HepG2 (cell line): ENCODE data around the gene PACSIN1. TPM values are rescaled to one million over a fixed set of nuclear protein-coding genes. Genes with fewer than 3 reads are reported as not detected.

Experiments used
- ATRX ChIP-seq: sonication (generic); formaldehyde crosslinking; IDR thresholded peaks from 2 replicates; pipeline ENCODE4 v1.4.0; 2020; ENCODE audit warnings: missing genetic modification reagents, borderline replicate concordance
- MXD3 ChIP-seq: IDR thresholded peaks from 2 replicates; pipeline ENCODE4 v1.6.1; 2016; ENCODE audit warnings: mild to moderate bottlenecking, missing biosample characterization, missing genetic modification reagents
- NKX3-1 ChIP-seq: sonication (generic); formaldehyde crosslinking; IDR thresholded peaks from 2 replicates; pipeline ENCODE4 v1.5.0; 2020; ENCODE audit warnings: missing genetic modification reagents
- RCOR2 ChIP-seq: IDR thresholded peaks from 2 replicates; pipeline ENCODE4 v1.6.1; 2016; ENCODE audit warnings: missing biosample characterization, missing genetic modification reagents
- ZNF501 ChIP-seq: sonication (generic); formaldehyde crosslinking; IDR thresholded peaks from 2 replicates; pipeline ENCODE4 v1.5.1; 2020; ENCODE audit warnings: mild to moderate bottlenecking, moderate library complexity, missing genetic modification reagents
- ZNF746 ChIP-seq: sonication (generic); formaldehyde crosslinking; IDR thresholded peaks from 2 replicates; pipeline ENCODE4 v1.8.0; 2022; ENCODE audit warnings: mild to moderate bottlenecking, missing genetic modification reagents
- ZNF780A ChIP-seq: sonication (generic); formaldehyde crosslinking; IDR thresholded peaks from 2 replicates; pipeline ENCODE4 v1.8.0; 2022; ENCODE audit warnings: mild to moderate bottlenecking, missing genetic modification reagents, moderate library complexity
- ZSCAN5A ChIP-seq: sonication (generic); formaldehyde crosslinking; IDR thresholded peaks from 2 replicates; pipeline ENCODE4 v1.8.0; 2022; ENCODE audit warnings: mild to moderate bottlenecking, missing genetic modification reagents, borderline replicate concordance
- polyA plus RNA-seq, 8 experiments: library from polyadenylated mRNA; depleted of rRNA in 3 of 8; stranded (reverse) in 7 of 8; unstranded in 1 of 8; fragments of >200 nt; fragmentation: Illumina TruSeq in 4 of 8; extraction: Trizol in 4 of 8; gene quantifications; 2 replicates each; pipeline versions ENCODE4 v1.2.1 to v1.2.3, GENCODE V29; 2011 to 2016; ENCODE audit warnings: low read depth in 4 of 8, missing spikeins in 1 of 8, mixed read lengths in 1 of 8; ENCODE audit not compliant: insufficient read depth in 1 of 8
- total RNA-seq, 5 experiments: library from RNA; depleted of rRNA; stranded (reverse); fragments of >200 nt; fragmentation: Illumina TruSeq; extraction: Trizol; gene quantifications; 2 replicates each; pipeline ENCODE4 v1.2.3, GENCODE V29; 2016; ENCODE audit warnings: low read depth in 1 of 5
- TF ChIP-seq, protein P1 (sequence below): sonication (generic); formaldehyde crosslinking; IDR thresholded peaks from 2 replicates; pipeline ENCODE4 v1.5.1; 2020; ENCODE audit warnings: mild to moderate bottlenecking, missing genetic modification reagents, moderate library complexity
- TF ChIP-seq, protein P2 (sequence below): sonication (generic); formaldehyde crosslinking; IDR thresholded peaks from 2 replicates; pipeline ENCODE4 v1.4.0; 2020; ENCODE audit warnings: mild to moderate bottlenecking, missing genetic modification reagents
- TF ChIP-seq, protein P3 (sequence below): sonication (generic); formaldehyde crosslinking; IDR thresholded peaks from 2 replicates; pipeline ENCODE4 v1.4.0; 2020; ENCODE audit warnings: missing genetic modification reagents, borderline replicate concordance

The PACSIN1 gene
- total and polyA plus RNA-seq, 2 of the 13 experiments (the other 11 are each of a cell fraction or from before 2014, with no cell fraction given), result not detected

DNA sequence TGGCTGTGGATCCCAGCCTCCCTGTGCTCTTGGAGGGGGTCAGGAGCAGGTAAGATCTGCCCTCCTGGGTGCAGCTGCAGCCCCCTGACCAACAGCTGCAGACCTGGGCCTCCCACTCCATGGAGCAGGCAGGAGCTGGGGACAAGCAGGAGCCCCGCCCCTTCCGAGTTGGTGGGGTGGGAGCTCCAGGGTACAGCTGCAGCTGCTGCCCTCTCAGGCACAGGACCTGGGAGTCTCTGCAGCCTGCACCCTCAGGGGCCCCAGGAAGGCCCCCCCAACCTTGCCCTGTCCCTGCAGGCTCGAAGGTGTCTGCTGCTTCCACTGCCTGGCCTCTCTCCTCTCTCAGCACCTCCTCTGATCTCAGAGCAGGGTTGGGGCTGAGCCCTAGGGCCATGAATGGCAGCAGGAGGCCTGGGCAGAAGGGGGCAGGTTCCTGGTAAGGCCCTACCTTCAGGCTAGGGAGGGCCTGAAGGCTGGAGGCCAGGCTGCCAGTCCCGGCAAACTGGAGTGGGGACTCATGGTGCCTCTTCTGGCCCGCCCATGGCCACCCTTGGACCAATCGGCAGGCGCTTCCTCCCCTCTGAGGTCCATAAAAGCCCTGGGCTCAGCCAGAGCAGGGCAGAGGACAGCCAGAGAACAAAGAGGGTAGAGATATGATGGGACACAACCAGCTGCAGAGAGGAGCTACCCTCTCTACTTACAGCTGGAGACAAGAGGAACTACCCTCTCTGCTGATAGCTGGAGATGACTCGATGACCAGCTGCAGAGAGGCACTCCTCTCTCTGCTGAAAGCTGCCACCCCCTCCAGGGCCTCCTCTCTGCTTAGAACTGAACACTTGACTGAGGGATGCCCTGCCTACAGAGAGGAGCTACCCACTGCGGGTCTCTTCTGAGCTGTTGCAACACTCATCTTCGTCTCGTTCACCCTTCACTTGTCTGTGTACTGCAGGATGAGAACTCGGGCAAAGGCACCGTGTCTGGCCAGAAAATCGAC is 7.8 kb upstream of the PACSIN1 start (continued):
- TF ChIP-seq, protein P1, sequence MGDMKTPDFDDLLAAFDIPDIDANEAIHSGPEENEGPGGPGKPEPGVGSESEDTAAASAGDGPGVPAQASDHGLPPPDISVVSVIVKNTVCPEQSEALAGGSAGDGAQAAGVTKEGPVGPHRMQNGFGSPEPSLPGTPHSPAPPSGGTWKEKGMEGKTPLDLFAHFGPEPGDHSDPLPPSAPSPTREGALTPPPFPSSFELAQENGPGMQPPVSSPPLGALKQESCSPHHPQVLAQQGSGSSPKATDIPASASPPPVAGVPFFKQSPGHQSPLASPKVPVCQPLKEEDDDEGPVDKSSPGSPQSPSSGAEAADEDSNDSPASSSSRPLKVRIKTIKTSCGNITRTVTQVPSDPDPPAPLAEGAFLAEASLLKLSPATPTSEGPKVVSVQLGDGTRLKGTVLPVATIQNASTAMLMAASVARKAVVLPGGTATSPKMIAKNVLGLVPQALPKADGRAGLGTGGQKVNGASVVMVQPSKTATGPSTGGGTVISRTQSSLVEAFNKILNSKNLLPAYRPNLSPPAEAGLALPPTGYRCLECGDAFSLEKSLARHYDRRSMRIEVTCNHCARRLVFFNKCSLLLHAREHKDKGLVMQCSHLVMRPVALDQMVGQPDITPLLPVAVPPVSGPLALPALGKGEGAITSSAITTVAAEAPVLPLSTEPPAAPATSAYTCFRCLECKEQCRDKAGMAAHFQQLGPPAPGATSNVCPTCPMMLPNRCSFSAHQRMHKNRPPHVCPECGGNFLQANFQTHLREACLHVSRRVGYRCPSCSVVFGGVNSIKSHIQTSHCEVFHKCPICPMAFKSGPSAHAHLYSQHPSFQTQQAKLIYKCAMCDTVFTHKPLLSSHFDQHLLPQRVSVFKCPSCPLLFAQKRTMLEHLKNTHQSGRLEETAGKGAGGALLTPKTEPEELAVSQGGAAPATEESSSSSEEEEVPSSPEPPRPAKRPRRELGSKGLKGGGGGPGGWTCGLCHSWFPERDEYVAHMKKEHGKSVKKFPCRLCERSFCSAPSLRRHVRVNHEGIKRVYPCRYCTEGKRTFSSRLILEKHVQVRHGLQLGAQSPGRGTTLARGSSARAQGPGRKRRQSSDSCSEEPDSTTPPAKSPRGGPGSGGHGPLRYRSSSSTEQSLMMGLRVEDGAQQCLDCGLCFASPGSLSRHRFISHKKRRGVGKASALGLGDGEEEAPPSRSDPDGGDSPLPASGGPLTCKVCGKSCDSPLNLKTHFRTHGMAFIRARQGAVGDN (CRISPR knock-in tag), result peak; percentile 77
- TF ChIP-seq ZNF501 (CRISPR knock-in tag) (0 out of 2 replicates have a peak, but pooled peaks have one; percentile 38), NKX3-1 (CRISPR knock-in tag) (0 out of 2 replicates have a peak, but pooled peaks have one; percentile 42), ZNF746 (CRISPR knock-in tag) (no peak), RCOR2 (CRISPR knock-in tag) (peak; percentile 58; the same call in 1 of the 2 replicates), ATRX (CRISPR knock-in tag) (no peak), ZNF780A (CRISPR knock-in tag) (0 out of 2 replicates have a peak, but pooled peaks have one; percentile 27), MXD3 (CRISPR knock-in tag) (no peak), ZSCAN5A (CRISPR knock-in tag) (no peak)
- TF ChIP-seq, protein P2, sequence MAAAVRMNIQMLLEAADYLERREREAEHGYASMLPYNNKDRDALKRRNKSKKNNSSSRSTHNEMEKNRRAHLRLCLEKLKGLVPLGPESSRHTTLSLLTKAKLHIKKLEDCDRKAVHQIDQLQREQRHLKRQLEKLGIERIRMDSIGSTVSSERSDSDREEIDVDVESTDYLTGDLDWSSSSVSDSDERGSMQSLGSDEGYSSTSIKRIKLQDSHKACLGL (CRISPR knock-in tag), result 0 out of 2 replicates have a peak, but pooled peaks have one; percentile 31
- TF ChIP-seq, protein P3, sequence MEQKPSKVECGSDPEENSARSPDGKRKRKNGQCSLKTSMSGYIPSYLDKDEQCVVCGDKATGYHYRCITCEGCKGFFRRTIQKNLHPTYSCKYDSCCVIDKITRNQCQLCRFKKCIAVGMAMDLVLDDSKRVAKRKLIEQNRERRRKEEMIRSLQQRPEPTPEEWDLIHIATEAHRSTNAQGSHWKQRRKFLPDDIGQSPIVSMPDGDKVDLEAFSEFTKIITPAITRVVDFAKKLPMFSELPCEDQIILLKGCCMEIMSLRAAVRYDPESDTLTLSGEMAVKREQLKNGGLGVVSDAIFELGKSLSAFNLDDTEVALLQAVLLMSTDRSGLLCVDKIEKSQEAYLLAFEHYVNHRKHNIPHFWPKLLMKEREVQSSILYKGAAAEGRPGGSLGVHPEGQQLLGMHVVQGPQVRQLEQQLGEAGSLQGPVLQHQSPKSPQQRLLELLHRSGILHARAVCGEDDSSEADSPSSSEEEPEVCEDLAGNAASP (CRISPR knock-in tag), result 0 out of 2 replicates have a peak, but pooled peaks have one; percentile 42
